H9 (cell line): ENCODE results near the gene MAP3K10. TPM values are rescaled to one million over a fixed set of nuclear protein-coding genes. Genes with fewer than 3 reads are reported as not detected.

ENCODE experiments used
- DNase-seq: peaks from one replicate; pipeline ENCODE4 v3.0.0-alpha.2; 2017
- H2AFZ ChIP-seq: one replicate; pipeline ENCODE4 v1.6.1; 2013; ENCODE audit warnings: mild to moderate bottlenecking, low read length, control low read depth, moderate library complexity
- H2AK5ac ChIP-seq: 2 replicates; pipeline ENCODE4 v1.6.1; 2013; ENCODE audit warnings: low read length, control low read depth, mixed read lengths; ENCODE audit not compliant: insufficient read length
- H2BK120ac ChIP-seq: one replicate; pipeline ENCODE4 v1.6.1; 2013; ENCODE audit warnings: low read depth, mild to moderate bottlenecking, low read length, control low read depth, inconsistent platforms; ENCODE audit not compliant: poor library complexity, severe bottlenecking
- H2BK12ac ChIP-seq: 2 replicates; pipeline ENCODE4 v1.6.1; 2013; ENCODE audit warnings: low read length, control low read depth, mixed read lengths, low read depth; ENCODE audit not compliant: insufficient read length
- H2BK15ac ChIP-seq: 2 replicates; pipeline ENCODE4 v1.6.1; 2013; ENCODE audit warnings: low read depth, low read length, control low read depth
- H2BK20ac ChIP-seq: one replicate; pipeline ENCODE4 v1.6.1; 2013; ENCODE audit warnings: low read depth, mild to moderate bottlenecking, low read length, control low read depth, inconsistent platforms; ENCODE audit not compliant: poor library complexity, severe bottlenecking
- H2BK5ac ChIP-seq: 2 replicates; pipeline ENCODE4 v1.6.1; 2013; ENCODE audit warnings: low read length, control low read depth, mixed read lengths; ENCODE audit not compliant: insufficient read length
- H3K14ac ChIP-seq: 2 replicates; pipeline ENCODE4 v1.6.1; 2013; ENCODE audit warnings: low read length, control low read depth; ENCODE audit not compliant: insufficient read depth
- H3K18ac ChIP-seq: 2 replicates; pipeline ENCODE4 v1.6.1; 2013; ENCODE audit warnings: low read depth, mild to moderate bottlenecking, mixed read lengths, low read length, control low read depth; ENCODE audit not compliant: insufficient read length
- H3K23ac ChIP-seq: 2 replicates; pipeline ENCODE4 v1.6.1; 2013; ENCODE audit warnings: low read length, control low read depth, mixed read lengths, low read depth; ENCODE audit not compliant: insufficient read length
- H3K23me2 ChIP-seq: 2 replicates; pipeline ENCODE4 v1.6.1; 2013; ENCODE audit warnings: low read depth, mild to moderate bottlenecking, mixed read lengths, low read length, control low read depth; ENCODE audit not compliant: insufficient read length, poor library complexity, severe bottlenecking
- H3K27ac ChIP-seq: 2 replicates; pipeline ENCODE4 v1.5.1; 2013; ENCODE audit warnings: low read length, control low read depth, mixed read lengths, low read depth; ENCODE audit not compliant: insufficient read length
- H3K27me3 ChIP-seq: 2 replicates; pipeline ENCODE4 v1.6.1; 2013; ENCODE audit warnings: low read length, control low read depth, inconsistent platforms; ENCODE audit not compliant: insufficient read depth
- H3K4ac ChIP-seq: 2 replicates; pipeline ENCODE4 v1.6.1; 2013; ENCODE audit warnings: low read depth, mild to moderate bottlenecking, control low read depth, inconsistent platforms, low read length, moderate library complexity
- H3K4me1 ChIP-seq: 2 replicates; pipeline ENCODE4 v1.6.1; 2013; ENCODE audit warnings: low read length, control low read depth, inconsistent platforms; ENCODE audit not compliant: insufficient read depth
- H3K4me2 ChIP-seq: 2 replicates; pipeline ENCODE4 v1.6.1; 2013; ENCODE audit warnings: low read length, control low read depth, mixed read lengths; ENCODE audit not compliant: insufficient read length, insufficient read depth
- H3K56ac ChIP-seq: 2 replicates; pipeline ENCODE4 v1.6.1; 2013; ENCODE audit warnings: low read depth, mild to moderate bottlenecking, mixed read lengths, low read length, control low read depth; ENCODE audit not compliant: insufficient read length
- H3K79me1 ChIP-seq: 2 replicates; pipeline ENCODE4 v1.6.1; 2013; ENCODE audit warnings: low read depth, mild to moderate bottlenecking, moderate library complexity, low read length, control low read depth, inconsistent platforms; ENCODE audit not compliant: insufficient read depth, poor library complexity, severe bottlenecking
- H3K79me2 ChIP-seq: 2 replicates; pipeline ENCODE4 v1.6.1; 2013; ENCODE audit warnings: low read length, control low read depth, inconsistent platforms; ENCODE audit not compliant: insufficient read depth
- H3K9ac ChIP-seq: 2 replicates; pipeline ENCODE4 v1.6.1; 2013; ENCODE audit warnings: low read length, control low read depth, mixed read lengths; ENCODE audit not compliant: insufficient read length; ENCODE audit errors: extremely low read depth
- H3K9me3 ChIP-seq: one replicate; pipeline ENCODE4 v1.6.1; 2013; ENCODE audit warnings: low read depth, low read length, inconsistent platforms; ENCODE audit not compliant: control insufficient read depth
- H3T11ph ChIP-seq: one replicate; pipeline ENCODE4 v1.6.1; 2013; ENCODE audit warnings: mild to moderate bottlenecking, low read length, control low read depth, inconsistent platforms
- H4K20me1 ChIP-seq: one replicate; pipeline ENCODE4 v1.6.1; 2013; ENCODE audit not compliant: control insufficient read depth, insufficient read length, insufficient read depth
- H4K5ac ChIP-seq: 2 replicates; pipeline ENCODE4 v1.6.1; 2013; ENCODE audit warnings: low read depth, mild to moderate bottlenecking, mixed read lengths, low read length, control low read depth; ENCODE audit not compliant: insufficient read length
- H4K8ac ChIP-seq: replicated peaks from 2 replicates; pipeline ENCODE4 v1.6.1; 2013; ENCODE audit warnings: low read length, control low read depth, mixed read lengths, low read depth; ENCODE audit not compliant: insufficient read length
- H4K91ac ChIP-seq: 2 replicates; pipeline ENCODE4 v1.6.1; 2013; ENCODE audit warnings: low read depth, mild to moderate bottlenecking, moderate library complexity, mixed read lengths, low read length, control low read depth; ENCODE audit not compliant: insufficient read length
- H3K27ac Mint-ChIP-seq, 3 experiments: 2 replicates in 2 of 3; 3 replicates in 1 of 3; pipeline ENCODE4 v1.8.0; 2020 to 2021; ENCODE audit warnings: mixed read lengths in 3 of 3, mild to moderate bottlenecking in 1 of 3, moderate library complexity in 1 of 3
- H3K27me3 Mint-ChIP-seq: 2 replicates; pipeline ENCODE4 v1.8.0; 2021; ENCODE audit warnings: low read depth, mild to moderate bottlenecking, moderate library complexity, mixed read lengths
- H3K36me3 Mint-ChIP-seq, 3 experiments: 2 replicates in 2 of 3; 3 replicates in 1 of 3; pipeline ENCODE4 v1.8.0; 2020 to 2021; ENCODE audit warnings: low read depth in 3 of 3, mixed read lengths in 3 of 3; ENCODE audit not compliant: insufficient read depth in 1 of 3
- H3K4me1 Mint-ChIP-seq, 2 experiments: 2 replicates each; pipeline ENCODE4 v1.8.0; 2020; ENCODE audit warnings: mixed read lengths in 2 of 2
- H3K4me3 Mint-ChIP-seq, 2 experiments: 2 replicates in 1 of 2; 3 replicates in 1 of 2; pipeline ENCODE4 v1.8.0; 2020 to 2021; ENCODE audit warnings: mild to moderate bottlenecking in 2 of 2, mixed read lengths in 2 of 2, moderate library complexity in 1 of 2
- H3K9me3 Mint-ChIP-seq, 2 experiments: 2 replicates in 1 of 2; 3 replicates in 1 of 2; pipeline ENCODE4 v1.8.0; 2020; ENCODE audit warnings: mild to moderate bottlenecking in 2 of 2, mixed read lengths in 2 of 2, moderate library complexity in 1 of 2
- WGBS: extraction: QIAGEN DNeasy Blood & Tissue Kit; methylation state at CpG from one replicate; pipeline ENCODE4 v1.1.7; 2013; ENCODE audit warnings: missing lambda C conversion rate, low lambda C conversion rate, mixed read lengths; ENCODE audit not compliant: insufficient read length; ENCODE audit errors: extremely low coverage; 5-methylcytosine and 5-hydroxymethylcytosine counted together
- total RNA-seq: library from RNA; stranded (reverse); gene quantifications from 2 replicates; pipeline ENCODE4 v1.2.1, GENCODE V29; 2021
- TF ChIP-seq, protein P1 (sequence below): fragments of 200-600 bp; sonication (generic); conservative IDR thresholded peaks from 3 replicates; pipeline ENCODE4 v1.8.0; 2021; ENCODE audit warnings: antibody characterized with exemption, mild to moderate bottlenecking

The MAP3K10 gene
- total RNA-seq, 1 experiment from 2014 or later = 19.0 TPM

DNA sequence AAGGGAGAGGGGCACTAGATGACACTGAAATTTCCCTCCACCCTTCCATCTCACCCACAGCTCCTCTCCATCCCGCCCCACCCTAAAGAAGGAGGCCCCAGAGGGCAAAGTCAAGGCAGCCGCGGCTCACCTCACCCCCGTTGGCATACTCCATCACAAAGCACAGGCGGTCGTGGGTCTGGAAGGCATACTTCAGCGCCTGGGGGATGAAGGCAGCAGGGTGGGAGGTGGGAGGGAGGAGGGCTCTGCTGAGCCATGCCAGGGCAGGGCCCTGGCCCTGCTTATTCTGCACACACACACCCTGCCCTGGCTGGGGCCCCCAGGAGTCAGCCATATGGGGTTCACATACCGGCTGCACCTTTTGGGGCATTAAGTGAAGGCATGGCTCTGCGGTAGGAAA is 47.5 kb downstream of the MAP3K10 start:
- H3K4me3 Mint-ChIP-seq = no peak overlapping the region
- TF ChIP-seq, protein P1, sequence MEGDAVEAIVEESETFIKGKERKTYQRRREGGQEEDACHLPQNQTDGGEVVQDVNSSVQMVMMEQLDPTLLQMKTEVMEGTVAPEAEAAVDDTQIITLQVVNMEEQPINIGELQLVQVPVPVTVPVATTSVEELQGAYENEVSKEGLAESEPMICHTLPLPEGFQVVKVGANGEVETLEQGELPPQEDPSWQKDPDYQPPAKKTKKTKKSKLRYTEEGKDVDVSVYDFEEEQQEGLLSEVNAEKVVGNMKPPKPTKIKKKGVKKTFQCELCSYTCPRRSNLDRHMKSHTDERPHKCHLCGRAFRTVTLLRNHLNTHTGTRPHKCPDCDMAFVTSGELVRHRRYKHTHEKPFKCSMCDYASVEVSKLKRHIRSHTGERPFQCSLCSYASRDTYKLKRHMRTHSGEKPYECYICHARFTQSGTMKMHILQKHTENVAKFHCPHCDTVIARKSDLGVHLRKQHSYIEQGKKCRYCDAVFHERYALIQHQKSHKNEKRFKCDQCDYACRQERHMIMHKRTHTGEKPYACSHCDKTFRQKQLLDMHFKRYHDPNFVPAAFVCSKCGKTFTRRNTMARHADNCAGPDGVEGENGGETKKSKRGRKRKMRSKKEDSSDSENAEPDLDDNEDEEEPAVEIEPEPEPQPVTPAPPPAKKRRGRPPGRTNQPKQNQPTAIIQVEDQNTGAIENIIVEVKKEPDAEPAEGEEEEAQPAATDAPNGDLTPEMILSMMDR = no peak
- no CpG with 5 or more reads among the region's 9 CpGs for WGBS

More for the DNA sequence above, 47.5 kb downstream of the MAP3K10 start:
- Histone ChIP-seq H3K56ac (no peak overlapping the region), H2AK5ac (no peak overlapping the region), H3K9ac (no peak overlapping the region), H3K79me1 (no peaks in the 10 kb centered on the region), H2AFZ (no peak overlapping the region), H3K4me1 (no peaks in the 10 kb centered on the region), H3K23ac (no peak overlapping the region), H4K8ac (no peak overlapping the region), H3K4me2 (no peak overlapping the region), H2BK20ac (no peak overlapping the region), H2BK12ac (no peak overlapping the region), H4K5ac (no peak overlapping the region), H3K27ac (no peak overlapping the region), H2BK120ac (no peak overlapping the region), H3K79me2 (no peaks in the 10 kb centered on the region), H4K91ac (no peak overlapping the region), H2BK5ac (no peak overlapping the region), H3T11ph (no peak overlapping the region), H3K27me3 (no peaks in the 10 kb centered on the region), H3K9me3 (no peaks in the 10 kb centered on the region), H2BK15ac (no peak overlapping the region), H3K4ac (no peak overlapping the region), H3K14ac (no peak overlapping the region), H3K18ac (no peak overlapping the region), H4K20me1 (no peaks in the 10 kb centered on the region), H3K23me2 (no peaks in the 10 kb centered on the region)
- Mint-ChIP-seq H3K4me1 (no peaks in the 10 kb centered on the region), H3K36me3 (peaks cover 7 to 58% (median 49%) of the 10 kb centered on the region in 3 experiments; a peak in 6 of 7 replicates), H3K9me3 (no peaks in the 10 kb centered on the region), H3K27me3 (no peaks in the 10 kb centered on the region), H3K27ac (no peak overlapping the region)
- no peak for DNase-seq
